Astrocyte (in vitro differentiated cells and primary cell): Measurements from ENCODE around the gene TNIK. TPM values are rescaled to one million over a fixed set of nuclear protein-coding genes. Genes with fewer than 3 reads are reported as not detected.

ENCODE experiments used
- DNase-seq: peaks from one replicate; pipeline ENCODE4 v3.0.0-alpha.2; 2010; ENCODE audit warnings: low read depth
- FAIRE-seq: peaks from 2 replicates; lab custom pipeline; 2011; peaks lifted over from hg19 to GRCh38; lab: Jason Lieb, UNC
- H2AFZ ChIP-seq: 2 replicates; pipeline ENCODE4 v1.6.0; 2012; ENCODE audit warnings: low read depth, low read length, inconsistent platforms
- H3K27ac ChIP-seq: 2 replicates; pipeline ENCODE4 v1.5.1; 2011; ENCODE audit warnings: low read depth, low read length, inconsistent platforms
- H3K27me3 ChIP-seq: 2 replicates; pipeline ENCODE4 v1.6.0; 2011; ENCODE audit warnings: low read length, inconsistent platforms; ENCODE audit not compliant: insufficient read depth
- H3K36me3 ChIP-seq: 2 replicates; pipeline ENCODE4 v1.5.1; 2011; ENCODE audit warnings: low read length, inconsistent platforms; ENCODE audit not compliant: insufficient read depth
- H3K4me1 ChIP-seq: 2 replicates; pipeline ENCODE4 v1.5.1; 2011; ENCODE audit warnings: low read length, inconsistent platforms; ENCODE audit not compliant: insufficient read depth
- H3K4me2 ChIP-seq: 2 replicates; pipeline ENCODE4 v1.6.0; 2012; ENCODE audit warnings: low read length, inconsistent platforms
- H3K4me3 ChIP-seq: 2 replicates; pipeline ENCODE4 v1.5.1; 2011; ENCODE audit warnings: low read depth, mild to moderate bottlenecking, low read length, inconsistent platforms; ENCODE audit not compliant: insufficient read depth
- H3K79me2 ChIP-seq: 2 replicates; pipeline ENCODE4 v1.6.0; 2012; ENCODE audit warnings: mild to moderate bottlenecking, low read length, inconsistent platforms; ENCODE audit not compliant: insufficient read depth
- H3K9ac ChIP-seq: 2 replicates; pipeline ENCODE4 v1.6.0; 2012; ENCODE audit warnings: mild to moderate bottlenecking, low read length, inconsistent platforms
- H3K9me3 ChIP-seq: 2 replicates; pipeline ENCODE4 v1.5.1; 2012; ENCODE audit warnings: low read depth, mild to moderate bottlenecking, low read length, inconsistent platforms; ENCODE audit not compliant: insufficient read depth
- H4K20me1 ChIP-seq: 2 replicates; pipeline ENCODE4 v1.6.0; 2012; ENCODE audit warnings: low read length, inconsistent platforms; ENCODE audit not compliant: insufficient read depth
- H3K27ac Mint-ChIP-seq: one replicate; pipeline ENCODE4 v1.8.0; 2021; ENCODE audit warnings: mild to moderate bottlenecking, mixed read lengths; ENCODE audit not compliant: unreplicated experiment
- H3K27me3 Mint-ChIP-seq: one replicate; pipeline ENCODE4 v1.8.0; 2021; ENCODE audit warnings: low read depth, mixed read lengths; ENCODE audit not compliant: unreplicated experiment
- H3K36me3 Mint-ChIP-seq: one replicate; pipeline ENCODE4 v1.8.0; 2021; ENCODE audit warnings: low read depth, mixed read lengths; ENCODE audit not compliant: unreplicated experiment
- H3K4me1 Mint-ChIP-seq: one replicate; pipeline ENCODE4 v1.8.0; 2021; ENCODE audit warnings: low read depth, mixed read lengths; ENCODE audit not compliant: unreplicated experiment
- H3K4me3 Mint-ChIP-seq: one replicate; pipeline ENCODE4 v1.8.0; 2021; ENCODE audit warnings: mild to moderate bottlenecking, moderate library complexity, mixed read lengths; ENCODE audit not compliant: unreplicated experiment
- H3K9me3 Mint-ChIP-seq: one replicate; pipeline ENCODE4 v1.8.0; 2021; ENCODE audit warnings: mild to moderate bottlenecking, mixed read lengths; ENCODE audit not compliant: unreplicated experiment
- EZH2 ChIP-seq: IDR thresholded peaks from 2 replicates; pipeline ENCODE4 v1.6.1; 2012; ENCODE audit warnings: mild to moderate bottlenecking, low read length, inconsistent platforms; ENCODE audit not compliant: insufficient read depth
- total RNA-seq: library from RNA; stranded (reverse); gene quantifications from 2 replicates; pipeline ENCODE4 v1.2.1, GENCODE V29; 2021
- TF ChIP-seq, protein P1 (sequence below): IDR thresholded peaks from 2 replicates; pipeline ENCODE4 v1.5.1; 2011; ENCODE audit warnings: low read depth, mild to moderate bottlenecking, inconsistent platforms, low read length, moderate library complexity; ENCODE audit not compliant: insufficient read depth

Gene TNIK
- total RNA-seq, 1 donor from 2014 or later: 70.0 TPM

DNA sequence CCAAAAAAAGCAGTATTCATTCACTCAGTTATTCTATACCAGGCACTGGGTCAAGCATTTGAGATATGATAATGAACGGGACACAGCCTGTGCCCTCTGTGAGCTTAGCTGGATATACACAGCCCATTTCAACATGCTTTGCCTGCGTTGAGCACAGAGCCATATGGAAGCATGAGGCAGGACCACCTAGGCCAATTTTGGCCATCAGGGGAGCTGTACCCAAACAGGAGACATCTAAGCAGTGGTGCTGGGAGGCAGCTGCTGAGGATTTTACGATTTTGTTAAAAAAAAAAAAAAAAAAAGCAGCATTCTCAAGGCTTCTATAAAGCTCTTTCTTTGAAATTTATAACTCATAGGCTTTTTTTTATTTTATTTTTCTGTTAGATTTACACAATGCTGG lies 346.5 kb downstream of the TNIK start:
- no peaks in the 10 kb centered on the region for H3K79me2 ChIP-seq
- no peaks in the 10 kb centered on the region for H3K27me3 ChIP-seq
- no peaks in the 10 kb centered on the region for H3K9me3 ChIP-seq
- no peak overlapping the region for H3K4me3 ChIP-seq
- H3K4me2 ChIP-seq: no peak overlapping the region
- no peak overlapping the region for H3K27ac Mint-ChIP-seq
- FAIRE-seq: no peak
- no peak for TF ChIP-seq EZH2
- TF ChIP-seq, protein P1, sequence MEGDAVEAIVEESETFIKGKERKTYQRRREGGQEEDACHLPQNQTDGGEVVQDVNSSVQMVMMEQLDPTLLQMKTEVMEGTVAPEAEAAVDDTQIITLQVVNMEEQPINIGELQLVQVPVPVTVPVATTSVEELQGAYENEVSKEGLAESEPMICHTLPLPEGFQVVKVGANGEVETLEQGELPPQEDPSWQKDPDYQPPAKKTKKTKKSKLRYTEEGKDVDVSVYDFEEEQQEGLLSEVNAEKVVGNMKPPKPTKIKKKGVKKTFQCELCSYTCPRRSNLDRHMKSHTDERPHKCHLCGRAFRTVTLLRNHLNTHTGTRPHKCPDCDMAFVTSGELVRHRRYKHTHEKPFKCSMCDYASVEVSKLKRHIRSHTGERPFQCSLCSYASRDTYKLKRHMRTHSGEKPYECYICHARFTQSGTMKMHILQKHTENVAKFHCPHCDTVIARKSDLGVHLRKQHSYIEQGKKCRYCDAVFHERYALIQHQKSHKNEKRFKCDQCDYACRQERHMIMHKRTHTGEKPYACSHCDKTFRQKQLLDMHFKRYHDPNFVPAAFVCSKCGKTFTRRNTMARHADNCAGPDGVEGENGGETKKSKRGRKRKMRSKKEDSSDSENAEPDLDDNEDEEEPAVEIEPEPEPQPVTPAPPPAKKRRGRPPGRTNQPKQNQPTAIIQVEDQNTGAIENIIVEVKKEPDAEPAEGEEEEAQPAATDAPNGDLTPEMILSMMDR: peak; percentile 11
- H3K4me3 Mint-ChIP-seq: no peak overlapping the region
- H2AFZ ChIP-seq: no peak overlapping the region
- H3K27ac ChIP-seq: no peak overlapping the region
- peaks cover 30% of the 10 kb centered on the region for H3K36me3 Mint-ChIP-seq
- H3K9me3 Mint-ChIP-seq: no peaks in the 10 kb centered on the region
- H3K9ac ChIP-seq: no peak overlapping the region
- H3K4me1 ChIP-seq: peaks cover 4% of the 10 kb centered on the region
- H3K36me3 ChIP-seq: no peaks in the 10 kb centered on the region
- no peak for DNase-seq
- peaks cover 15% of the 10 kb centered on the region for H3K4me1 Mint-ChIP-seq
- H4K20me1 ChIP-seq: no peaks in the 10 kb centered on the region
- H3K27me3 Mint-ChIP-seq: no peaks in the 10 kb centered on the region

- no peaks in the 10 kb centered on the region for H3K36me3 ChIP-seq
- H3K27ac Mint-ChIP-seq: no peak overlapping the region
- H3K9me3 ChIP-seq: no peaks in the 10 kb centered on the region
- DNase-seq (no peak), FAIRE-seq (no peak)
- H3K4me3 Mint-ChIP-seq: no peak overlapping the region
- no peak for TF ChIP-seq EZH2
- TF ChIP-seq, protein P1: no peak
- H4K20me1 ChIP-seq: no peaks in the 10 kb centered on the region
- no peaks in the 10 kb centered on the region for H3K4me1 ChIP-seq
- no peak overlapping the region for H2AFZ ChIP-seq
- peaks cover 32% of the 10 kb centered on the region for H3K36me3 Mint-ChIP-seq
- H3K4me1 Mint-ChIP-seq: peaks cover 6% of the 10 kb centered on the region
- no peaks in the 10 kb centered on the region for H3K9me3 Mint-ChIP-seq
- H3K27ac ChIP-seq: no peak overlapping the region
- no peak overlapping the region for H3K4me3 ChIP-seq
- no peaks in the 10 kb centered on the region for H3K79me2 ChIP-seq
- H3K27me3 ChIP-seq: no peaks in the 10 kb centered on the region
- no peak overlapping the region for H3K9ac ChIP-seq
- H3K27me3 Mint-ChIP-seq: no peaks in the 10 kb centered on the region
- H3K4me2 ChIP-seq: no peak overlapping the region
These were observed 349.5 kb downstream of the TNIK start for GRCh38 chr3:171110715-171111114.

- Mint-ChIP-seq H3K9me3 (no peaks in the 10 kb centered on the region), H3K4me1 (no peaks in the 10 kb centered on the region)
- H3K4me1 ChIP-seq: no peaks in the 10 kb centered on the region
These were observed 352.1 kb downstream of the TNIK start for GRCh38 chr3:171108066-171108465.

More at GRCh38 chr3:171108066-171108465, 352.1 kb downstream of the TNIK start:
- no peaks in the 10 kb centered on the region for H4K20me1 ChIP-seq
- H3K27ac ChIP-seq: peak overlapping the region; percentile 36
- FAIRE-seq (peak; percentile 37), DNase-seq (peak; percentile 69)
- H3K4me3 ChIP-seq: no peak overlapping the region
- no peaks in the 10 kb centered on the region for H3K27me3 Mint-ChIP-seq
- H3K4me2 ChIP-seq: no peak overlapping the region
- no peak overlapping the region for H3K9ac ChIP-seq
- H3K4me3 Mint-ChIP-seq: no peak overlapping the region
- no peaks in the 10 kb centered on the region for H3K79me2 ChIP-seq
- no peaks in the 10 kb centered on the region for H3K36me3 ChIP-seq
- no peaks in the 10 kb centered on the region for H3K27me3 ChIP-seq
- no peak for TF ChIP-seq EZH2
- TF ChIP-seq, protein P1: no peak
- peaks cover 25% of the 10 kb centered on the region for H3K36me3 Mint-ChIP-seq
- no peak overlapping the region for H2AFZ ChIP-seq
- H3K9me3 ChIP-seq: no peaks in the 10 kb centered on the region
- H3K27ac Mint-ChIP-seq: no peak overlapping the region
